SK-N-SH treated with all-trans-retinoic acid at 6 μM for 48 hours (cell line): ENCODE results near the gene KRTAP10-1.

ENCODE experiments used
- ATAC-seq: fragments of 200-7000 bp; cut with Tn5 transposase; 3 replicates; pipeline ENCODE4 v1.9.1; 2020; ENCODE audit warnings: mild to moderate bottlenecking, moderate library complexity
- ARNTL ChIP-seq: fragments of 450-650 bp; formaldehyde crosslinking; IDR thresholded peaks from 2 replicates; pipeline ENCODE4 v1.5.0; 2020; ENCODE audit warnings: low read depth, mild to moderate bottlenecking, moderate library complexity, borderline replicate concordance
- BACH2 ChIP-seq: fragments of 250-450 bp; sonication (Bioruptor Pico); IDR thresholded peaks from 2 replicates; pipeline ENCODE4 v1.9.0; 2021; ENCODE audit warnings: mild to moderate bottlenecking, borderline replicate concordance
- CSDC2 ChIP-seq: fragments of 250-450 bp; sonication (Bioruptor Pico); IDR thresholded peaks from 2 replicates; pipeline ENCODE4 v1.5.0; 2020; ENCODE audit warnings: mild to moderate bottlenecking, moderate library complexity
- CSRNP3 ChIP-seq: fragments of 250-450 bp; sonication (Bioruptor Pico); IDR thresholded peaks from 2 replicates; pipeline ENCODE4 v1.5.1; 2021; ENCODE audit warnings: mild to moderate bottlenecking, moderate library complexity
- ESRRG ChIP-seq: fragments of 250-450 bp; sonication (Bioruptor Pico); IDR thresholded peaks from 2 replicates; pipeline ENCODE4 v1.6.1; 2021; ENCODE audit warnings: mild to moderate bottlenecking
- ISL1 ChIP-seq: fragments of 250-450 bp; sonication (Bioruptor Pico); IDR thresholded peaks from 2 replicates; pipeline ENCODE4 v2.1.2; 2022; ENCODE audit warnings: mild to moderate bottlenecking, moderate library complexity
- OSR1 ChIP-seq: fragments of 250-450 bp; sonication (Bioruptor Pico); IDR thresholded peaks from 2 replicates; pipeline ENCODE4 v1.8.0; 2022; ENCODE audit warnings: moderate library complexity, mild to moderate bottlenecking, inconsistent platforms
- PATZ1 ChIP-seq: fragments of 250-450 bp; sonication (Bioruptor Pico); IDR thresholded peaks from 2 replicates; pipeline ENCODE4 v1.8.0; 2020; ENCODE audit warnings: mild to moderate bottlenecking, moderate library complexity, borderline replicate concordance
- POU6F1 ChIP-seq: fragments of 250-450 bp; sonication (Bioruptor Pico); IDR thresholded peaks from 2 replicates; pipeline ENCODE4 v1.8.0; 2021; ENCODE audit warnings: low read depth, mild to moderate bottlenecking, moderate library complexity, borderline replicate concordance
- RARB ChIP-seq: fragments of 250-450 bp; sonication (Bioruptor Pico); IDR thresholded peaks from 2 replicates; pipeline ENCODE4 v1.8.0; 2021; ENCODE audit warnings: mild to moderate bottlenecking, moderate library complexity
- SNAI2 ChIP-seq: fragments of 250-450 bp; sonication (Bioruptor Pico); IDR thresholded peaks from 2 replicates; pipeline ENCODE4 v1.5.0; 2020; ENCODE audit warnings: mild to moderate bottlenecking, moderate library complexity
- TCF4 ChIP-seq: fragments of 250-450 bp; sonication (Bioruptor Pico); IDR thresholded peaks from 2 replicates; pipeline ENCODE4 v1.8.0; 2021; ENCODE audit warnings: mild to moderate bottlenecking, moderate library complexity, borderline replicate concordance
- TOX ChIP-seq: fragments of 250-450 bp; sonication (Bioruptor Pico); IDR thresholded peaks from 2 replicates; pipeline ENCODE4 v1.8.0; 2021; ENCODE audit warnings: mild to moderate bottlenecking, moderate library complexity, borderline replicate concordance
- TSHZ2 ChIP-seq: fragments of 250-450 bp; sonication (Bioruptor Pico); IDR thresholded peaks from 2 replicates; pipeline ENCODE4 v1.5.0; 2020; ENCODE audit warnings: mild to moderate bottlenecking, moderate library complexity
- ZFP3 ChIP-seq: fragments of 250-450 bp; sonication (Bioruptor Pico); IDR thresholded peaks from 2 replicates; pipeline ENCODE4 v1.5.0; 2020; ENCODE audit warnings: mild to moderate bottlenecking, moderate library complexity
- ZFP30 ChIP-seq: fragments of 450-650 bp; formaldehyde crosslinking; IDR thresholded peaks from 2 replicates; pipeline ENCODE4 v1.5.0; 2022; ENCODE audit warnings: mild to moderate bottlenecking, moderate library complexity
- ZNF70 ChIP-seq: fragments of 450-650 bp; formaldehyde crosslinking; IDR thresholded peaks from 2 replicates; pipeline ENCODE4 v1.5.0; 2020; ENCODE audit warnings: mild to moderate bottlenecking, moderate library complexity
- ZNF8 ChIP-seq: fragments of 450-650 bp; formaldehyde crosslinking; IDR thresholded peaks from 2 replicates; pipeline ENCODE4 v1.5.0; 2020; ENCODE audit warnings: mild to moderate bottlenecking, moderate library complexity

KRTAP10-1 gene

GRCh38 chr21:44520326-44521300, 19.4 kb downstream of the KRTAP10-1 start (continued):
- no peak for TF ChIP-seq PATZ1 (CRISPR knock-in tag)
- TF ChIP-seq ZNF8 (CRISPR knock-in tag): no peak
- no peak for TF ChIP-seq CSRNP3 (CRISPR knock-in tag)
- TF ChIP-seq ISL1: no peak
- TF ChIP-seq POU6F1 (CRISPR knock-in tag): no peak

- ATAC-seq: no peak
- no peak for TF ChIP-seq ISL1
- no peak for TF ChIP-seq OSR1 (CRISPR knock-in tag)
- no peak for TF ChIP-seq POU6F1 (CRISPR knock-in tag)
- no peak for TF ChIP-seq TSHZ2 (CRISPR knock-in tag)
- TF ChIP-seq ZFP30: no peak
- TF ChIP-seq TOX: no peak
- no peak for TF ChIP-seq ZFP3
- TF ChIP-seq ZNF70 (CRISPR knock-in tag): no peak
- no peak for TF ChIP-seq RARB (CRISPR knock-in tag)
Measured at GRCh38 chr21:44519346-44520325, 20.4 kb downstream of the KRTAP10-1 start.

- no peak for TF ChIP-seq ZFP3
- TF ChIP-seq SNAI2 (CRISPR knock-in tag): no peak
- TF ChIP-seq PATZ1 (CRISPR knock-in tag): no peak
- TF ChIP-seq ZNF70 (CRISPR knock-in tag): no peak
- TF ChIP-seq TSHZ2 (CRISPR knock-in tag): no peak
- no peak for TF ChIP-seq BACH2 (CRISPR knock-in tag)
- no peak for TF ChIP-seq ESRRG
- TF ChIP-seq ARNTL (CRISPR knock-in tag): no peak
- TF ChIP-seq CSDC2 (CRISPR knock-in tag): no peak
- TF ChIP-seq TCF4: no peak
- no peak for ATAC-seq
Measured at GRCh38 chr21:44518686-44519085, 21.3 kb downstream of the KRTAP10-1 start.
